PC-3 (cell line): Measurements from ENCODE around the gene NKAIN2. TPM values are rescaled to one million over a fixed set of nuclear protein-coding genes. Genes with fewer than 3 reads are reported as not detected.

Experiments used
- ATAC-seq: fragments of 200-7000 bp; cut with Tn5 transposase; 2 replicates; pipeline ENCODE4 v1.9.1; 2020; ENCODE audit warnings: mild to moderate bottlenecking, moderate library complexity
- BruUV-seq: library from RNA; stranded (reverse); fragments of 400-500 nt; replicated peaks from 2 replicates; lab custom pipeline; 2021; lab: Mats Ljungman, UMichigan
- CTCF ChIA-PET: fragments of 300-600 bp; sonication (Branson Sonifier 250); formaldehyde crosslinking; loops from one replicate; lab custom pipeline; 2022; ENCODE audit warnings: antibody characterized with exemption; lab: Charles Lee
- POLR2A ChIA-PET: fragments of 300-600 bp; sonication (Branson Sonifier 250); formaldehyde crosslinking; loops from one replicate; lab custom pipeline; 2022; ENCODE audit warnings: antibody characterized with exemption; ENCODE audit not compliant: unreplicated experiment; lab: Charles Lee
- DNase-seq: peaks from one replicate; pipeline ENCODE4 v3.0.0-alpha.2; 2015
- H2AFZ ChIP-seq: fragments of 300-600 bp; sonication (generic); 2 replicates; pipeline ENCODE4 v1.6.0; 2016; ENCODE audit warnings: antibody characterized with exemption, low read length
- H3F3A ChIP-seq: fragments of 300-600 bp; sonication (generic); one replicate; pipeline ENCODE4 v1.6.0; 2017; ENCODE audit warnings: antibody characterized with exemption, low read length, control low read depth, mild to moderate bottlenecking; ENCODE audit not compliant: unreplicated experiment
- H3K27ac ChIP-seq: fragments of 300-600 bp; sonication (generic); 2 replicates; pipeline ENCODE4 v1.5.1; 2016; ENCODE audit warnings: mild to moderate bottlenecking, low read length
- H3K27me3 ChIP-seq: fragments of 300-600 bp; sonication (generic); 2 replicates; pipeline ENCODE4 v1.6.1; 2016; ENCODE audit warnings: low read length, mixed read lengths
- H3K36me3 ChIP-seq: fragments of 300-600 bp; sonication (generic); 2 replicates; pipeline ENCODE4 v1.6.1; 2016; ENCODE audit warnings: low read depth, mixed run types, low read length, mixed read lengths
- H3K4me1 ChIP-seq: fragments of 300-600 bp; sonication (generic); 2 replicates; pipeline ENCODE4 v1.5.1; 2016; ENCODE audit warnings: low read length; ENCODE audit not compliant: insufficient read depth
- H3K4me2 ChIP-seq: fragments of 300-600 bp; sonication (generic); 2 replicates; pipeline ENCODE4 v1.6.0; 2016; ENCODE audit warnings: low read length
- H3K4me3 ChIP-seq: fragments of 300-600 bp; sonication (generic); 2 replicates; pipeline ENCODE4 v1.5.1; 2016; ENCODE audit warnings: mild to moderate bottlenecking, low read length, mixed read lengths
- H3K79me2 ChIP-seq: fragments of 300-600 bp; sonication (generic); 2 replicates; pipeline ENCODE4 v1.6.1; 2017; ENCODE audit warnings: low read length, mixed read lengths
- H3K9ac ChIP-seq: fragments of 300-600 bp; sonication (generic); 2 replicates; pipeline ENCODE4 v1.6.0; 2016; ENCODE audit warnings: mild to moderate bottlenecking, low read length
- H3K9me2 ChIP-seq: fragments of 300-600 bp; sonication (generic); replicated peaks from 2 replicates; pipeline ENCODE4 v1.6.1; 2016; ENCODE audit warnings: mixed run types, low read length, mixed read lengths
- H3K9me3 ChIP-seq: fragments of 300-600 bp; sonication (generic); 2 replicates; pipeline ENCODE4 v1.6.1; 2016; ENCODE audit warnings: low read length, mixed read lengths
- H4K20me1 ChIP-seq: fragments of 300-600 bp; sonication (generic); 2 replicates; pipeline ENCODE4 v1.6.1; 2016; ENCODE audit warnings: low read length, mixed read lengths
- CTCF ChIP-seq: fragments of 300-600 bp; sonication (generic); conservative IDR thresholded peaks from 2 replicates; pipeline ENCODE4 v1.5.1; 2017; ENCODE audit warnings: antibody characterized with exemption, low read depth, mild to moderate bottlenecking, low read length
- EZH2 ChIP-seq: fragments of 300-600 bp; sonication (generic); IDR thresholded peaks from one replicate; pipeline ENCODE4 v1.6.1; 2017; ENCODE audit warnings: antibody characterized with exemption, mild to moderate bottlenecking, low read length; ENCODE audit not compliant: unreplicated experiment
- EZH2phosphoT487 ChIP-seq: fragments of 300-600 bp; sonication (generic); IDR thresholded peaks from 2 replicates; pipeline ENCODE4 v1.6.1; 2018; ENCODE audit warnings: mild to moderate bottlenecking, antibody characterized with exemption, low read length, borderline replicate concordance
- intact Hi-C: fragments of 100-400 bp; cut with micrococcal nuclease; formaldehyde crosslinking; loops from 2 replicates; pipeline ENCODE4 v1.9.0; 2023
- total RNA-seq: library from RNA; depleted of rRNA; stranded (reverse); fragments of >200 nt; gene quantifications from 2 replicates; pipeline ENCODE4 v1.2.3, GENCODE V29; 2014

NKAIN2 gene
- total RNA-seq, 1 experiment from 2014 or later = not detected

DNA sequence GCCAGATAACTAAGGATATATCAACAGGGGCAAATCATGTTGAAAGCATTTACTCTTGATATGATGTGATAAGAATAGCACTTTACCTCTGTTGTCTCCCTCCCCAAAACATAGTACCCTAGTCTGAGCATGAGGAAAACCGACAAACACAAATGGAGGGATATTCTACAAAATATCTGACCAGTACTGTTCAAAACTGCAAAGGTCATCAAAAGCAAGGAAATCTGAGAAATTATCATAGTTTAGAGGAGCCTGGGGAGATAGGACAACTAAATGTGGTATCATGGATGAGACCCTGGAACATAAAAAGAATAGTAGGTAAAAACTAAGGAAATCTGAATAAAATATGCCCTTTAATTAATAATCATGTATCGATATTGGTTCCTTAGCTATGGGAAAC lies 675.2 kb downstream of the NKAIN2 start:
- CTCF ChIA-PET = no interaction called here
- BruUV-seq = no TSS peak
- POLR2A ChIA-PET = no interaction called here

DNA sequence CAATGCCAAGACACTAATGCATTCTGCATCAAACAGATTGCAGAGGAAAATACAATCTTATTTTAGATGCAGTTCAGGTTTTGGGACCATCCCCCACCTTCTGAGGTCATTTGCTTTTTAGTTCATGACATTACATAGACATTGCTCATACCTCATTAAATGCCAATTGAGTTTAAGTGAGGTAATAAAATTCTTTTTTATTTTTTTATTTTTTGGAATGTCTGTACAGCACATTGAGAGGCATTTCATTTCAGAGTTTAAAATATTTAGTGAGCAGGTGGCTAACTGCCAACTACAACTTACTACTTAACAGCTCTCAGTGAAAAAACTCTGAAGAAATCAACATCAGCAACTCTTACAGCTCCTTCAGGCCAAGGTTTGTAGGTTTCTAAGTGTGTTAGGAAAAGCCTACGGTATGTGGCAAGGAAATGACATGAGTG lies 676.3 kb downstream of the NKAIN2 start:
- ChIA-PET POLR2A (no interaction called here), CTCF (no interaction called here)
- Histone ChIP-seq H2AFZ (no peak overlapping the region), H3K27me3 (no peaks in the 10 kb centered on the region), H3K9ac (no peak overlapping the region), H3K79me2 (no peaks in the 10 kb centered on the region), H3F3A (no peaks in the 10 kb centered on the region), H3K4me2 (no peak overlapping the region), H3K36me3 (no peaks in the 10 kb centered on the region), H3K4me3 (no peak overlapping the region), H4K20me1 (no peaks in the 10 kb centered on the region), H3K27ac (no peak overlapping the region), H3K4me1 (no peaks in the 10 kb centered on the region), H3K9me2 (no peaks in the 10 kb centered on the region), H3K9me3 (no peaks in the 10 kb centered on the region)
- intact Hi-C loops = no loop called here
- ATAC-seq (no peak), DNase-seq (no peak)
- BruUV-seq = no TSS peak
- no peak for TF ChIP-seq EZH2phosphoT487
- TF ChIP-seq CTCF = no peak

More for the DNA sequence above, 675.2 kb downstream of the NKAIN2 start:
- Histone ChIP-seq H3K27ac (no peak overlapping the region), H3K36me3 (no peaks in the 10 kb centered on the region), H2AFZ (no peak overlapping the region), H3K9ac (no peak overlapping the region), H4K20me1 (no peaks in the 10 kb centered on the region), H3F3A (no peaks in the 10 kb centered on the region), H3K4me2 (no peak overlapping the region), H3K79me2 (no peaks in the 10 kb centered on the region), H3K4me3 (no peak overlapping the region), H3K4me1 (no peaks in the 10 kb centered on the region), H3K27me3 (no peaks in the 10 kb centered on the region), H3K9me2 (no peaks in the 10 kb centered on the region), H3K9me3 (no peaks in the 10 kb centered on the region)
- DNase-seq (no peak), ATAC-seq (no peak)
- intact Hi-C loops = no loop called here
- no peak for TF ChIP-seq EZH2phosphoT487

GRCh38 chr6:124482071-124482491 lies 678.4 kb downstream of the NKAIN2 start:
- Histone ChIP-seq H3K4me3 (no peak overlapping the region), H3K4me2 (no peak overlapping the region), H3K9me2 (no peaks in the 10 kb centered on the region), H2AFZ (no peak overlapping the region), H3K79me2 (no peaks in the 10 kb centered on the region), H3K9me3 (no peaks in the 10 kb centered on the region), H3K27me3 (no peaks in the 10 kb centered on the region), H4K20me1 (no peaks in the 10 kb centered on the region), H3K4me1 (no peaks in the 10 kb centered on the region), H3F3A (no peaks in the 10 kb centered on the region), H3K27ac (no peak overlapping the region), H3K36me3 (no peaks in the 10 kb centered on the region), H3K9ac (no peak overlapping the region)
- intact Hi-C loops = no loop called here
- ATAC-seq (no peak), DNase-seq (no peak)
- POLR2A ChIA-PET = no interaction called here
- BruUV-seq = no TSS peak
- TF ChIP-seq EZH2 (no peak), EZH2phosphoT487 (no peak), CTCF (no peak)
- CTCF ChIA-PET = no interaction called here
